Stromal cell of bone marrow (primary cell): ENCODE data around the gene ANO2.

Experiments
- DNase-seq: peaks from one replicate; pipeline ENCODE4 v3.0.0-alpha.2; 2012; ENCODE audit warnings: low read depth

The ANO2 gene

GRCh38 chr12:5581616-5582015 is 363.4 kb downstream of the ANO2 start:
- DNase-seq, result no peak

- peak; percentile 12 for DNase-seq
These were observed 364.0 kb downstream of the ANO2 start for GRCh38 chr12:5581019-5581418.

- no peak for DNase-seq
These were observed 366.3 kb downstream of the ANO2 start for GRCh38 chr12:5578775-5579174.

- DNase-seq, result no peak
These were observed 367.3 kb downstream of the ANO2 start for GRCh38 chr12:5577741-5578140.

- no peak for DNase-seq
These were observed 367.8 kb downstream of the ANO2 start for GRCh38 chr12:5577211-5577612.

- no peak for DNase-seq
These were observed 369.1 kb downstream of the ANO2 start for GRCh38 chr12:5575987-5576386.

GRCh38 chr12:5575232-5575631 is 369.8 kb downstream of the ANO2 start:
- no peak for DNase-seq

- DNase-seq, result no peak
These were observed 371.7 kb downstream of the ANO2 start for GRCh38 chr12:5573390-5573789.

- DNase-seq, result no peak
These were observed 373.9 kb downstream of the ANO2 start for GRCh38 chr12:5571115-5571514.

GRCh38 chr12:5570416-5570815 is 374.6 kb downstream of the ANO2 start:
- no peak for DNase-seq

GRCh38 chr12:5568325-5568981 is 376.6 kb downstream of the ANO2 start:
- no peak for DNase-seq

GRCh38 chr12:5567016-5567725 is 377.9 kb downstream of the ANO2 start:
- no peak for DNase-seq

GRCh38 chr12:5565933-5566599 is 379.0 kb downstream of the ANO2 start:
- peak; percentile 31 for DNase-seq

- DNase-seq, result no peak
These were observed 382.5 kb downstream of the ANO2 start for GRCh38 chr12:5562581-5562980.

GRCh38 chr12:5561846-5562245 is 383.2 kb downstream of the ANO2 start:
- DNase-seq, result no peak

GRCh38 chr12:5561057-5561456 is 384.0 kb downstream of the ANO2 start:
- no peak for DNase-seq

- DNase-seq, result no peak
These were observed 384.8 kb downstream of the ANO2 start for GRCh38 chr12:5560265-5560664.

GRCh38 chr12:5557906-5558305 is 387.2 kb downstream of the ANO2 start:
- no peak for DNase-seq

GRCh38 chr12:5556946-5557673 is 387.9 kb downstream of the ANO2 start:
- DNase-seq, result no peak

- no peak for DNase-seq
These were observed 388.9 kb downstream of the ANO2 start for GRCh38 chr12:5556033-5556614.

GRCh38 chr12:5554711-5555110 is 390.3 kb downstream of the ANO2 start:
- DNase-seq, result no peak

- no peak for DNase-seq
These were observed 396.0 kb downstream of the ANO2 start for GRCh38 chr12:5549011-5549410.
